HG03565 (cell line): Measurements from ENCODE around the gene PDE2A.

Experiments
- ATAC-seq: cut with Tn5 transposase; IDR thresholded peaks from one replicate; pipeline ENCODE4 v1.9.1; 2021; ENCODE audit warnings: mild to moderate bottlenecking, moderate library complexity; ENCODE audit not compliant: unreplicated experiment

Gene PDE2A

DNA sequence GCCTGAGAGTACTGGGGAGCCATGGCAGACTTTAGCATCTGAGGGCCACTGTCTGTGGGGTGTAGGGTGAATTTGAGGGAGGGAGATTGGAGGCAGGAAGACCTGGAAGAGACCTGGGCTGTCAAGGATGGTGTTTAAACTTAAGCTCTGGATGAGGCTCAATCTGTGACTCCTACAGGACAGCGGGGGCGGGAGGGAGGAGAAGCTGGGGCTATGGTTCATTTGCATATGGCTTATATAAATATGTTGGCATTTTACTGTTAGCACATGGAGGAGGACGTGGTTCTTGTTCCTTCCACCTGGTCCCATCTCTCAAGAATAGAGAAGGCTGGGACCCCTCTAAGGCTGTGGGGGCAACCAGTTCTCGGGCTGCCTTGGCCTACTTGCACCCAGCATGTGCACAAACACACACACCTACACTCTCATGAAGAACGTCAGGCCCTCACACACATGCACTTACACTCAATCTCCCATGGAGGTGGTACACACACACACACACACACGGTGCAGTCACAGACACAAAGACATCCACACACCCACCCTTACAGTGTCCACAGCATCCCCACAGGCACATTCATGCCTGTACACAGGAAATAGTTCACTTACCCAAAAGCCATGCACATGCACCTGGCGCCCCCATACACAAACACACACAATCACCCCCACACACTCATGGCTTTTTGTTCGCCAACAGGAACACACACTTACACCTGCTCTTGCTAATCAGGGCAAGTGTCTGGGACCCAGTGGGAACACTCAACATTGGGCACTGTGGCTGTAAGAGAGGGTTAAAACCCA is 81.3 kb downstream of the PDE2A start:
- no peak for ATAC-seq

DNA sequence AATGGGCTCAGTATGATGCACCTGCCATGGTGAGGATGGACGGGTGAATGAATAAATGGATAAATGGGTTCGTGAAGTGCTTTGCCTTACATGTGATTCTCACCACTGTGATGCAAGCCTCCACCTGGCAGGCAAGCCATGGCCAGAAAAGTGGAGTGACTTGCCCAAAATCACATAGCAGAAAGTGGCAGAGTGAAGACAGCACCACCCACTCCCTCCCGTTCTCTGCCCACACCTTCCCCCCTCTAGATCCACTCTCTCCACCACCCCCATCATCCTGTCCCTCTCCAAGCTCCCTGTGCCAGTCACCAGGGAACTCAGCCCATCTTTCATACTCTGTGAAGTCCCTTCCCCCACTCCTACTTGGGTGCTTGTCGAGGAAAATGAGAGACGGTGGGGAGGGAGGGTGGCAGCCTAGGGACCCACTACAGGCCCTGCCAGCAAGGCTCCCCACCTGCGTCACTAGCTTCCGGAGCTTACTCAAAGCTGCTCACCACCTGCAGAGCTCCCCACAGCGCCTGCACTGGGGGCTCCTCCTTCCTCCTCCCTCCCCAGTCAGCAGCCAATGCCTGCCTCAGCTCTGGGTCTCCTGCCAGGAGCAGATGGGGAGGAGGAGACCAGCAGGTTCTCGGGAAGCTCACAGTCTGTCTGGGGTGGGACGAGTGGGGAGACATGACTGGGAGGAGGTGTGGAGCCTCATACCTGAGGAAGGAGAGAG is 82.3 kb downstream of the PDE2A start:
- ATAC-seq, result no peak

DNA sequence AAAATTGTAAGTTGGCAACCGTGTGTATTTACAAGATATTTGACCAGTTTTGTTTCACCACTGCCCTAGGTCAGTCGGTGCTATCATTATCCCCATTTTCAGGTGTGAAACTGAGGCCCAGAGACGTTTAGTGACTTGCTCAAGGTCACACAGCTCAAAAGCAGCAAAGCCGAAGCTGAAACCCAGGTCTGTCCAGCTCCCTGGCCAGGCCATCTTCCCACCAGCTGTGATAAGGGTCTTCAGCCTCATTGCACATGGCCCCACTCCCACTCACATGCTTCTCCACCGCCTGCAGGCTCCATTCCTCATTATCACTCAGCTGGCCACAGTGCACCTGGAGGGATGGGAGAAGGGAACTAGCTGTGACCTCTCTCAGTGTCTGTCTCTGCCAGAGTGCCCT is 83.2 kb downstream of the PDE2A start:
- ATAC-seq, result no peak

DNA sequence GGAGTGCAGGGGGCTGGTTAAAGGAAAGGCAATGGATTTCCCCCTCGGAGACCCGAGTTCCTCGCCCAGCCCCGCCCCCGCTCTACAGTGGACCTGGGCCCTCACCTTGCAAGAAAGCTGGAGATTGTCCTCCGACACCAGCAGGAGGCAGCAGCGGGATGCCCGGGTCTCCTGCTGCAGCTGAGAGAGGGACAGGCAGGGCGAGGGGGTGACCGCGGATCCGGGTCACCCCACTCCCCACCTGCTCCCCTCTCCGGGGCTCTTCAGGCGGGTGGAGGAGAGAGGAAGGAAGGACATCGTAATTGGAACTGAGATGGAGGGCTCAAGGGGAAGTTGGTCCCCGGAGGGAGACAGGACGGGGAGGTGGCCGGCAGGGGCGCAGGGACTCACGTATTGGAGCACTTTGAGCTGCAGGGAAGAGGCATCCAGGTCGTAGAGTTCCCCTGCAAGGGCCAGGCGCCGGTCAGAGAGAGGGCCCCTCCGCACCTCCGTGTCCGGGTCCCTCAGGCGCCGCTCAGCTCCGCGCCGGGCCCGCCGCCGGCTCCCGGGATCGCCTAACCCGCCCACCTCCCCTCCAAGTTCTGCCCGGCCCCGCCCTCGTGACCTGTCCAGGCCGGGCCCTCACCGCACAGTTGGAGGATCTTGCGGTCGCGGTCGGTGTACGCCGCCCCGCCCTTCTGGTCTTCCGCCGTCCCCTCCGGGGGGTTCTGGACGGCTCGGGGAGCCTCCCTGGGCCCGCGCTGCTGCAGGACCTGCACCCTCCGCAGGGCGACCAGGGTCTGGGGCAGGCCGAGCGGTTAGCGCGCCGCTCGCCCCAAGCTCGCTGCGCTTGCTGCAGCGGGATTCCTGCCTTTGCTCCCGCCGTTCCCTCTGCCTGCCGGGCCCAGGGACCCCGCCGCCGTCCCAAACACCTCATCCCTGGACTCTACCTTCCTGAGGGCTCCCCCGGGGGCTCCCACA is 84.1 kb downstream of the PDE2A start:
- ATAC-seq, result no peak

DNA sequence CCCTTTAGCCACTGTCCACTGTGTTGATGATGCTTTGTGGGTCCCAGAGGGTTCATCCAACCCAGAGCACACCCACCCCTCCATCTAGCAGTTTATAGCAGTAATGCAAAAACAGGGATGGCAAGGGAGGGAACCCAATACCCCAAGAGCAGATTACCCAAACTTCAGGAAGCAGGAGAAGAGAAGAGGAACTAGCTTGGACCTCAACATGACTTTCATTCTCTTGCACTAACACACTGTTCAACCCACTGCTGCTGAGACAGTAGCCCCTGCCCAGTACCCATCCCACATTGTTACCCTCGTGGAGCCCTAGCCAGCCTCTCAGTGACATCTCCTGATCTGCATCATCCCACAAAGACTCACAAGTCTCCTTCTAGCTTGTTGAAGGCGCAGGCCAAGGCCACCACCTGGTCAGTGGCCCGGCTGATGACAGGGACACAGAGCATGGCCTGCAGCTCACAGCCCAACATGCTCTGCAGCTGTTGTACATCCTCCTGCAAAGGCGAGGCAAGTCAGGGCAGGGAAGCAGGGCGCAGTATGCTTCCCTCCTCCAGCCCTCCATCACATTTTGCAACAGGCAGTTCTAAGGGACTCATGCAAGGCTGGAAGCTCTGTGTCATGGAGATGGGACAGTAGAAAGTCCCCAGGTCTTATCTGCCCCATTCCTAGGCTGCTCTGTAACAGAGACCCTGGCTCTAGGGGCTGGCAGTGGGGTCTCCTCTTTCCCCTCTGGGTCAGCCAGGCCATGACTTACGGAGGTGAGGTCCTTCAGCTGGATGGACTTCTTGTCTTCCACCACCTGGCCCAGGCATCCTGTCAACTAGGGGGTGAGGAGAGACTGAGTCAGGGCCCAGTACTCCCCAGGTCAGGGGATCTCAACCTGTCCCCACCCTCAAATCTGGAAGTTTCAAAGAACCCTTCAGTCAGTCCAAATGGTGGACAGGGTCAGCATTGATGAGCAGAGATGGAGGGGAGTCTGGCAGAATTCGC is 85.5 kb downstream of the PDE2A start:
- ATAC-seq, result no peak

DNA sequence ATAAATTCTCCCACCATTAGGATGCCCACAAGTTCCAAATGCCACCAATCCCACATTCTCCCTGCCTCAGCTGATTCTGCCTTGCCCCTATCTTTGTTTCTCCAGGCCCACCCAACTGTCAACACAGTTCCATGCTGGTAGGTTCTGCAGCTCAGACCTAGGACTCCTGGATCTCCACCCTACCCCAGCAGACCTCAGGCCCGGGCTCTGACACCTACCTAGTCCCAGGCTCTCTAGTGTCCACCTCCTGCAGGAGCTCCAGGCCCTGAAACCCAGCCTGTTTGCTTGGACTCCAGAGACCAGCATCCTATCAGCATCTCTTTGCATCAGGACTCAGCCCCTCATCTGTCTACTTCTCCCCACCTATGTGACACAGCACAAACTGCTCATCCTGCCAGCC is 86.5 kb downstream of the PDE2A start:
- no peak for ATAC-seq

DNA sequence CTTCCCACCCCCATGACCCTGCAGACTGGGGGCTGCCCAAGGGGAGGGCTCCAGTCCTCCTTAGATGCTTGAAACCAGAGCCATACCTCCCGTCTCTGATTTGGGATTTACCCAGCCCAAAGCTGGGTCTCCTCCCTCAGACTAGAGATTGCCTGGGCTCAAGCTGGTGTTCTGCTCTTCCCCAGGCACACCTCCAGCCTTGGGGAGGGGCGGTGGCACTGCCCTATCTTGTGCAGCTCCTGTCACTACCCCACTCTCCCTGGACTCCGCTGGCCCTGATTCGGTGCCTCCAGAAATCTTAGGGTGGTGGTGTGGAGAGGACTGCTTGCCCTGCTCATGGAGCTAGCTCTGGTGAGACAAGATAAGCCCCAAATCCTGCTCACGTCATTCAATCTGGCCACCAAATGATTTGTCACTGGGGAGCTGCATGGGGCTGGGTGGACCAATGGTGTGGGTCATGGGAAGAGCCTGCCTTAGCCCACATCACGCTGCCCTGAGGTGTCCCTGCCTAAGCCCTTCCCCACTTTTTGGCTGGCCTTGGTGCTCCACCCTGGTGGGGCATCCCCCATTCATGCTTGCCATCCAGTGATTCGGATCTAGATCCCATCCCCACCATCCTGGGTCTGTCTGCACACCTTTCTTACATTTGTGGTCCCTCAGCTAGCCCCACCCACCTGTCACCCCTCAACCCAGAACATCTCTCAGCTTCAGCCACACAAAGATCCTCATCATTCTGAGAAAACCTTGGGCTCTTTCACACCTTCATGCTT is 87.7 kb downstream of the PDE2A start:
- no peak for ATAC-seq

DNA sequence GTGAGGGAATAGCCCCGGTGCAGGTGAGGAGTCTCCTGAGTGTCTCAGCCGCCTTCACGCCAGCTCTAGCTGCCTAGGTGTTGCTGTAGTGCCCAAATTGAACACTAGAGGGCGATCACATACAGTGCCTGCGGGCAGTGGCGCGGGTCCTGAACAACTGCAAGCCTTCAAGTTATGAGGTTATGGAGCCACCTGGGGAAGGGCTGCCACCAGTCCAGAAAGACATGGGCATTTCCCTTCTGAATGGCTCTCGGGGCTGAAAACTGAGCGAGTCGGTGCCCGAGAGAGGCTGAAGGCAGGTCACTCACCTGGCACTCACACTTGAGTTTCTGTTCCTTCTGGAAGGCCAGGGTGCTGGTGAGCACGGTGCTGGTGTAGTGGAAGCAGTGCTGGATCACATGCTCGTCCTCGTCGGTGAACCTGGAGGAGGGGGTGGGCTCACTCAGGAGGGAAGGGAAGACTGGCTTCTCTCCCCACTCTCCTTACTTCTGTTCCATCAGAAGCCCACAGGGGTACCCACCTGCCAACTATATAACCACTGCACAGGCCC is 88.4 kb downstream of the PDE2A start:
- no peak for ATAC-seq

DNA sequence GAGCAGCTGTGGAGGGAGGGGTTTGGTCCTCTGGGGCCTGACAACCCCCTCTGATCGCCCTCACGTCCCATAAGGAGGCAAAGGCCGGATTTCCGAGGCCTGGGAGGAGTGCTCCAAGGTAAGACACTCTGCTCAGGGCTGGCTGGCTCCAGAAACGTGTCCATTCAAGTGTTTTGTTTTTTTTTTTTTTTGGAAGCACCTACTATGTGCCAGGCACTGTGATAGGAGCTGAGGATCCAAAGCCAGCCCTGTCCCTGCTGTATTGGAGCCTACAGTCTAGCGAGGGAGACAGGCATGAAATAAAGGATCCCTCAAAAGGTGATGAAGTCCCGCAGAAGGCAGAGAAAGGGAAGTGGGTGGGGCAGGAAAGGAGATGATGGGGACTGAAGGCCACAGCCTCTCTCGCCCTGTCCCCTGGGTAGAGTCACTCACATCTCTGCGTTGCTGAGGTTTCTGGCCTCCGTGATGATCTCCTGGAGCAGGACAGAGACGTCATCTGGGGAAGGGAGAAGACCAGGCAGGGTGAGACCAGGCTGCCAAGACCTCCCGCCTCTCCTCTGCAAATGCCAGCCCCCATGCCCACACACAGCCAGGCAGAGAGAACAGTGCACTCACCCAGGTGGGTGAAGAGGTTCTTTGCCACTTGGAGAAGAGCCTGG is 89.2 kb downstream of the PDE2A start:
- ATAC-seq, result no peak

DNA sequence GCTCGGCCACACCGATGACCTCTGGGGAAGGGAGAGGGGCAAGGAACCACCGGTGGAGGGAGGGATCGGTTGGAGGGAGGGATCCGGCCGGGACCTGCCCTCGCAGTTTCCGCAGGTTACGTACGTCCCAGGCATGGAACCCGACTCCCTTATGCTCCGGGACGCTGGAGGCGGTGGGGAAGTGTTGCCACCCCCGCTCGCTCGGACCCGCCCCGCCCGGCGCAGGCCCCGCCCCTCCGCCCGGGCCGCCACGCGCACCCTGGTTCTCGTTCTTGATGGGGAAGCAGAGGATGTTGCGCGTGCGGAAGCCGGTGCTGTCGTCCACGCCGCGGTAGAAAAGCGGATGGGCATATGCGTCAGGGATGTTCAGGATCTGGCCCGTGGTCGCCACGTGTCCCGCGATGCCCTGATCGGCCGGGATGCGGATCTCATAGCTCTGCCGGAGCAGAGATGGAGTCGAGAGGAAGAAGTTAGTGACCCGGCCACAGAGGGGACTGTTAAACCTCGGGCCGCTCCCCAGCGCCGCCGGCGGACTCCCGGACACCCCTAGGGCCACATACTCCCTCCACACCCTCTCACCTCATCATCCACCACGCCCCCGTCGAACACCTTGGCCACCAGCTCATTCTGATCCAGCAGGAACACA is 89.8 kb downstream of the PDE2A start:
- ATAC-seq, result no peak

DNA sequence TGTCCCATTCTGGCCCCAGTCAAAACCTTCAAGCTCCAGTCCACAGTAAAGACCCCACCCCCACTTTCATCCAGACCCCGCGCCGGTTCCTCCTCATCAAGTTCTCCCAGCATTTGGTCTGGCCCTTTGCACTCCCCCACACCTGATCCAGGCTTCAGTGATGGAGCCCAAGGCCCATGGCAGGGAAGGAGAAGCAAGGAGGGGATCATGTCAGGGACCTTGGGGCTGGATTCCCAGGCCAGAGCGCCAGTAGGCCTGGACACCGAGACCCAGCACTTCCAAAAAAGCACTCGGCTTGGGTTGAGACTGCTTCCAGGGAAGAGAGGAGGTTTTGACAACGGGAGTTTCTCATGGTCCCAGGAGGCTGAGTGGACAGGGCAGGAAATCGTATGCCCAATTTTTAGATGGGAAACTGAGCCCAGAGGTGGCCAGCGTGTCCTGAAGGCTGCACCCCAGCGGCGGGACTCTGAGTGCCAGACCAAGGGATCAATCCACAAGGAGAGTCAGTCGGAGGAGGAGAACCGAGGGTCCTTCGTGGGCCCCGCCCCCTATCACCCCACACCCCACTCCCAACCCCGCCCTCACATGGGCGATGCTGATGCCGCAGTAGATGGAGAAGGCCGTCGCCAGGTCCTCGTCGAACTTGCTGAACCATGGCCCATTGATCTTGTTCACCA is 90.5 kb downstream of the PDE2A start:
- ATAC-seq, result no peak

DNA sequence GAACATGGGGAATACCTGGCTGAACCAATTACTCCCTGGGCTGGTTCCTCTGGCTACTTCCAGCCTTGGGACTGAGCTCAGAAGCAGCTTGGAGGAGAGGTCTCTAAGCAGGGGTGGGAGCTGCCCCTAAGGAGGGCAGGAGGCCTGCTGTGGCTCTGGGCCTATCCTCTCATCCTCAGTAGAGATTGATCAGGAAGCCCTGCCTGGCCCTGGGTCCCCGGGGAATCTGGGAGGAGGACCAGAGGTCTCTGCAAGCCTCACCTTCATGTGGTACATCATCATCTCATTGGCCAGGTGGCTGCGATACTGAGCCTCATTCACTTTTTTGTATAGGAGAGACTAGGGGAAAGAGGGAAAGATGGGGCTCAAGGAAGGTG is 91.1 kb downstream of the PDE2A start:
- ATAC-seq, result no peak

DNA sequence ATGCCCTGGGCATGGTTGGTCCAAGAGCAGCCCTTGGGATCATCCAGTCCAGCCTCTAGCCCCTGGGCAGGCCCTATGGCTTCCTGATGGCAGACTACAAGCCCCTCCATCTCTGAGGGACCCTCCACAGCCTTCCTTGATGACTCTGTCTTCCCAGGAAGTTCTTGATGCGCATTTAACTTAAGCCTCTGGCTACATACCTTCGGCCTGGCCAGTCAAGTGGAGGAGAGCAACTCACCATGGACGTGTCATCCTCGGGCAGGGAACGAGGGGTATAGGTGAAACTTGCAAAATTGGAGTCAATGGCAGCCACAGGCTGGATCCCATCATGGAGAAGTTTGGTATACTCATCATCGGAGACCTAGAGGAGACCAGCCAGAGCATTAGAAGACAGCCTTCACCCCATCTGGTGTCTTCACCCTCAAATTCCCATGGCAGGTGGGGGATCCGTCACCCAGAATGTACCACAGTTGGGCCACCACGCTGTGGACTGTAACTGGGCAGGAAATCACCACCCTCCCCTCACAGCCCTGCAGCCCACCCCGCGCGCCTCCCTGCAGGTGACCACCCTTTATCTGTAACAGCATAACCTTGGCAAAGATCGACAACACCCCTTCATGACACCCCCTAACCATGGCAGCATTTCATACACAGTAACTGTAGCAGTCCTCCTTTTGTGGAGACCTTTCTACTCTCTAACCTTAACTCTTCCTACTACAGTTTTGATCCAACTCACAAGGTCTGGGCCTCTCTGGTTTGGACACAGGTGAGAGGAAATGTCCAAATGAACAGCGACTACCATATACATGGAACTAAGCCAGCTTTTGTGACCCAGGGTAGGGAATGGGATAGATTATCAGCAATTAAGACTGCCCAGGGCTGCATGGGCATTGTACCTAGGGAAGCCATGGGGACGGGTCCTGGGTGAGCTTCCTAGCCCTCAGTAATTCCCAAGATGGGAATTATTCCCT is 91.7 kb downstream of the PDE2A start:
- no peak for ATAC-seq

DNA sequence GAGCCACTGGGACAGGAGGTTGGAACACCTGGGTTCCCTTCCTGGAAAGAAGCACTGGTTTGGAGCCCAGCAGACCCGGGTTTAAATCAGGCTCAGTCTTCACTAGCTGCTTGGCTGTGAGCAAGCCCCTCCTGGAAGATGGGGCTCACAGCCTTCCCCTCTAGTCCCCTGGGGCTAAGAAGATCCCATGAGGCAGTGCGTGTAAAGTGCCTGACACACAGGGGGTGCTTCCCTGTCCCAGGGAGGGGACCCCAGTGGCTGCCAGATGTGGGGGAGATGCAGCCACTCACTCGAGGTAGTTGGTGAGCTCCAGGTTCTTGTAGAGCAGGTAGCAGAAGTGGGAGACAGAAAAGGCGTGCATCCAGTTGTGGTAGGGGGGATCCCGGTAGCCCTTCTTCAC is 93.2 kb downstream of the PDE2A start:
- no peak for ATAC-seq

DNA sequence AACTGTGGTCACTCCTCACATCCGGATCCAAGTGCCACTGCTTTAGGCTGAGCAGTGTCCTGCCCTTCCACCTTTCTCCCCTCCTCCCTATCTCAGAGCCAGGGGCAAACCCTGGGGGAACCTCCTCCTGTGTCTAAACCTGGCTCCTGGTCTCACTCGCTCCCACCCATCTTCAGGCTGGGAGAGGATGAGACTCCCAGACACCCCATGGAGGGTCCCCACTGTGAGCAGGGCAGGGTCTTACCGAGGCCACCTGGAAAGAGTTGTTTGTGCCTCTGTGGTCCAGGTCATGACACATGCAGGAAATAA is 93.6 kb downstream of the PDE2A start:
- no peak for ATAC-seq

DNA sequence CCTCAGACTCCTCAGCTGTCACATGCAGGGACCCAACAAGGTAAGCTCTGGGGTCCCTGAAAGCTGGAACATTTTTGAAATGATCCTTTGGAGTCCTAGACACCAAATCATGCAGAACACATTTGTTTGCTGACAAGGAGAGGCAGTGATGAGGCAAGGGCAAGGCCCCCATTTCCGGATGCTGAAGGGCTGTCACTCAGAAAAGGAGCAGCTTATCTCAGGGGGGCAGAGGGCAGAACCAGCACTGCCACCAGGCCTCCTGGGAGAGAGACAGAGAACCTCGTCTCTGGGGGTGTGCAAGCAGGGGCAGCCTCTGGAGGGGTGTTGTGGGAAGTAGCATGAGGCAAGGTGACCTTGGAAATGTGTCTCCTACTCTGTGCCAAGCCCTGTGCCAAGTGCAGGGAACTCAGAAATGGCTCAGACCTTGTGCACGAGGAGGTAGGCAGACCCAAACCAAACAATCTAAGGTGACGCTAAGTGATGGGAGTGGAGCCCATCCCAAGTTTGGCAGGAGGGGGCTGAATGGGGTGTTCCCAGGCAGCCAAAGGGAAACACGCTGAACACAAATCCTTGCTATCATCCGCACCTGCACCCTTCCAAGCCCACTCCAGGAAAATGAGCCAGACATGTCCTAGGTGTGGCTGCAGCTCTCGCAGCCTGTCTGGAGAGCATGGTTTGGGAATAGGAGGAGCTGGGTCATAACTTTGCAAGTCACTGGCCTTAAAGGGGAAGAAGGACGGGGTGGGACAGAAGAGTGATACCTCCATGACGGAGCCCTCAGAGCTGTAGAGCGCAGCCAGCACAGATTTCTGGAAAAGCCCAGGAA is 94.2 kb downstream of the PDE2A start:
- ATAC-seq, result no peak
